ENCODE data around the gene ALDH8A1. TPM values are rescaled to one million over a fixed set of nuclear protein-coding genes. Genes with fewer than 3 reads are reported as not detected.

ALDH8A1 gene
- total RNA-seq, 1 donor from 2014 or later, result 0.58 TPM

DNA sequence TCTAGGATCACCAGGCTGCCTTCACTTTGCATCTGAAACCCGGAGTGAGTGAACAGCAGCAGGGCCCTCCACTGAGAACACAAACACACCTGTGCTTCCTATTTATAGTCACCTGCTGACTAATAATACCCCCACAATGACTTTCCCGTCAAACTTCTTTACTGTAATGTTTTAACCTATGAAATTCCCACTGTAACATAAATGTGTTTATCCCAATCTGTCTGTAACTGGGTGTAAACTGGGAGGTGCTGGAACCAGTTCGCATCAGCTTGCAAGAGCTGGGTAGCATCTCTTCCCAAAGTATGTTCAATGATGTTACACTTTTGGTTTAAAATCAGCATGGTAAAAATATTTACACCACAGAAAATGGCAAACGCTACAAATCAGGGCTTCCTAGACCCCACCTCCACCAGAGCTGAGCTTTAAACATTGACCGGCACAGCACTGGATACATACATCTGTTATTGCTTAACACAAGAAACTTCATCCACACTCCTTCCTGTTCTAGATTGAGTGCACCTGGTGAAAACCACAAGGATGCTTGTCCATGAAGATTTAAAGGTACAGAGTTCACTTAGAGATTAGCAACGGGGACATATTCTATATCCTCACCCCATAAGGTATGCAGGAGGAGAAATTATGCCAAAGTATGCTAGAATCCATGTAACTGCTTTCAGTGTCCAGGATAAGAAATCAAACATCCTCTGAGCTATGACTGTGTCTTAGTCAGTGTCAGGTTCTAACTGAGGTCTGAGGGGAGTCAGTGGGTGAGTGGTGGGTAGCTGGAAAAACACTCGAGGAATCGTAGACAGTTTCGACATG, 79.0 kb downstream of the ALDH8A1 start:
- TF ChIP-seq, protein P1, sequence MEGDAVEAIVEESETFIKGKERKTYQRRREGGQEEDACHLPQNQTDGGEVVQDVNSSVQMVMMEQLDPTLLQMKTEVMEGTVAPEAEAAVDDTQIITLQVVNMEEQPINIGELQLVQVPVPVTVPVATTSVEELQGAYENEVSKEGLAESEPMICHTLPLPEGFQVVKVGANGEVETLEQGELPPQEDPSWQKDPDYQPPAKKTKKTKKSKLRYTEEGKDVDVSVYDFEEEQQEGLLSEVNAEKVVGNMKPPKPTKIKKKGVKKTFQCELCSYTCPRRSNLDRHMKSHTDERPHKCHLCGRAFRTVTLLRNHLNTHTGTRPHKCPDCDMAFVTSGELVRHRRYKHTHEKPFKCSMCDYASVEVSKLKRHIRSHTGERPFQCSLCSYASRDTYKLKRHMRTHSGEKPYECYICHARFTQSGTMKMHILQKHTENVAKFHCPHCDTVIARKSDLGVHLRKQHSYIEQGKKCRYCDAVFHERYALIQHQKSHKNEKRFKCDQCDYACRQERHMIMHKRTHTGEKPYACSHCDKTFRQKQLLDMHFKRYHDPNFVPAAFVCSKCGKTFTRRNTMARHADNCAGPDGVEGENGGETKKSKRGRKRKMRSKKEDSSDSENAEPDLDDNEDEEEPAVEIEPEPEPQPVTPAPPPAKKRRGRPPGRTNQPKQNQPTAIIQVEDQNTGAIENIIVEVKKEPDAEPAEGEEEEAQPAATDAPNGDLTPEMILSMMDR (conservative IDR thresholded peaks at IDR 0.05), result no peak
- no peaks in the 10 kb centered on the region for H3K27me3 Mint-ChIP-seq (ENCODE audit: low read depth)
- no peak overlapping the region for H3K4me3 Mint-ChIP-seq
- no peak overlapping the region for H3K27ac Mint-ChIP-seq (ENCODE audit: unreplicated experiment)
- H3K4me1 Mint-ChIP-seq, result no peaks in the 10 kb centered on the region
- H3K9me3 Mint-ChIP-seq, result peaks cover 5% of the 10 kb centered on the region
- peaks cover 2% of the 10 kb centered on the region for H3K36me3 Mint-ChIP-seq (ENCODE audit: low read depth)
- DNase-seq (ENCODE audit: low read depth, low spot score), result no peak

DNA sequence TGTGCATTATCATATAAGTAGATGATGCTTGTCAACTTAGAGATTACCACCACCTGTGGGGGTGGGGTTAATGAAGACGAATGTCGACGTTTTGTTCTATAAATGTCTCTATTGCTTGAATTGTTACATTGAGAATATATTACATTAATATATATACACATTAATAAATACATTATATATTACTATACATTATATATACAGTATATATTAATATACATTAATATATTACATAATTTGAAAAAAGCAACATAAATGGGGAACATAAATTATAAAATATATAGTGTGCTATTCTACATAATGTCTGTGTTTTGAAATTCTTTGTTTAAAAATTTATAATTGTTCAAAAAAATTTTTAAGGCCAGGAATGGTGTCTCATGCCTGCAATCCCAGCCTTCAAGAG, 81.1 kb downstream of the ALDH8A1 start:
- Mint-ChIP-seq H3K36me3 (ENCODE audit: low read depth) (no peaks in the 10 kb centered on the region), H3K27ac (ENCODE audit: unreplicated experiment) (no peak overlapping the region), H3K4me3 (no peak overlapping the region), H3K9me3 (peaks cover 5% of the 10 kb centered on the region), H3K4me1 (no peaks in the 10 kb centered on the region), H3K27me3 (ENCODE audit: low read depth) (no peaks in the 10 kb centered on the region)
- no peak for DNase-seq (ENCODE audit: low read depth, low spot score)
- TF ChIP-seq, protein P1 (conservative IDR thresholded peaks at IDR 0.05), result no peak

Small RNA genes within 50 kb of the gene (microRNA-seq; reads per million reads assigned to microRNA genes)
- 3.6 reads per million for gene MIR3662

Other genes starting within 250 kb of the ALDH8A1 start
- 82.6 and 83.3 TPM in 2 replicates for gene HBS1L, start 104.7 kb upstream of the ALDH8A1 start, total RNA-seq
- 6.8 and 8.1 TPM in 2 replicates for gene MYB, start 231.2 kb upstream of the ALDH8A1 start, total RNA-seq